Activated CD4-positive, alpha-beta T cell treated with anti-CD3 and anti-CD28 coated beads, Interleukin-2, amount 50 U/mL, for 16 hours (primary cell): ENCODE results near the gene BICC1.
"Not testable (repeated sequence)": the region's sequence is repeated elsewhere in the genome, so short reads cannot be mapped to it uniquely, and the experiment has no call there.

Experiments used
- DNase-seq: peaks from one replicate; pipeline ENCODE4 v3.0.0-alpha.2; 2020

BICC1 gene

DNA sequence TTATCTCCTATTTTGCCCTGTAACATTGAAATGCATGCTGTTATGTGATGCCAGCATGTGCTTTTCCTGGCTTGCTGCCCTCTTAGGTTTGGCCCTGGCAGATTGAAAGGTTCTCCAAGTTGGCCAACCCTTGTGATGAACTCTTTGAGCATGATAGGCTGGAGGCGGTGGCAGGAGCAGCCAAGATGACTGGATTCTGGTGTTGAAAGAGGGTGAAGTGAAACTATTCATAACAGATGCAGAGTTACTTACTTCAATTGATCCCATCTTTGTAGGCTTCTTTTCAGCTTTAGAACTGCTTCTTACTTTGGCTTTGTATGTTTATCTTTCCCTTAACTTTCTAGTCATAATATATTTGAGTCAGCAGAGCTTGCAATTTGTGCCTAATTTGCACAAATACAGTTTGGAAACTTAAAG is 57.6 kb downstream of the BICC1 start:
- no peak for DNase-seq

DNA sequence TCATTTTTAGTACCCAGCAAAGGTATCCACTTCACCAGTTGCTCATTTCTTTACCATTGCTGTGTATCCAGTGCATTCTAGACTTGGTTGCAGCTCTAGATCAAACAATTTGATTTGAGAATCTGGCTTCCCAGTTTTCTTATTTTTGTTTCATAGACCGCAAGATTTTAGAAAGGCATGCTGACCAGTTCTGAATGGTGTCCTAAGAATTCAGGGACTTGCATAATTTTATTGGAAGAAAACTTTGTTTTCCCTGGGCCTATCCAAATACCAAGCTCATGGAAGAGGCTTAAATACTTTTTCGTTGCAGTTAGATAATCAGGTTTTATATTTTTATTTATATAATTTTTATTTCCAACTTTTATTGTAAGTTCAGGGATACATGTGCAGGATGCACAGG is 58.3 kb downstream of the BICC1 start:
- DNase-seq = no peak

DNA sequence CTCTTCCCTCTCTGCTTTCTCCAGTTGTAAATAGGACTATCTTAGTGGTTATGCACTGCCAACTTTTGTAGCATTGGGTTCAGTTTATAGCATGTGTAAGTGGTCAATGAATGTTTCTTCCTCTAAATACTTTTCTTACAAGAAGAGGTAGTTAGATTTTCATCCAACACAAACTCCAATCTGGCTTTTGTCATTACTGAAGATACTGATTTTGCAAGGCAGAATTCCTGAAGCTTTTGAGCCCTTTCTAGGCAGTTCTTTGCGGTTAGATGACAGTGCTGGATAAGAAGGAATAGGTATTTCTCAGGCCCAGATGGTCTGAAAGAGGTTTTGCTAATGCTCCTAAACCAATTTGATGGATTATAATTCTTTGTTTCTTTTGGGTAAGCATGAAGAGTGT is 60.5 kb downstream of the BICC1 start:
- DNase-seq = no peak

DNA sequence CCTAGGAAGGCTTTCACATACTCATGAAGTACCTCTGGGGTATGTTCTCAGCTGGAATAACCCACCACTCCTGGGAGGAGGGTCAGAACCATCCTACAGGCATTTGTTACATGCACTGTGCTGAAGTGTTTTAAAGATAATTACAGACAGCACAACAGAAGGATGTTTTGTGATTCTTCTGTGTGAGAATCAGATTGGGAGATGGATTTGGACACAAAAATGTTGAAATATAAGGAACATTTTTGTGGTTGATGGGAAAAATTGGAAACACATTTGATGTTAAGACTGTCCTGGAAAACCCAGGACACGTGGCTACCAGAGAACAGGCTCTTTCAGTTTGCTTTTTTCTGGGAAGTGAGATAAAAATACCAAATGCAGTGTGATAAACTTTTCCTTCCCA is 61.4 kb downstream of the BICC1 start:
- no peak for DNase-seq

DNA sequence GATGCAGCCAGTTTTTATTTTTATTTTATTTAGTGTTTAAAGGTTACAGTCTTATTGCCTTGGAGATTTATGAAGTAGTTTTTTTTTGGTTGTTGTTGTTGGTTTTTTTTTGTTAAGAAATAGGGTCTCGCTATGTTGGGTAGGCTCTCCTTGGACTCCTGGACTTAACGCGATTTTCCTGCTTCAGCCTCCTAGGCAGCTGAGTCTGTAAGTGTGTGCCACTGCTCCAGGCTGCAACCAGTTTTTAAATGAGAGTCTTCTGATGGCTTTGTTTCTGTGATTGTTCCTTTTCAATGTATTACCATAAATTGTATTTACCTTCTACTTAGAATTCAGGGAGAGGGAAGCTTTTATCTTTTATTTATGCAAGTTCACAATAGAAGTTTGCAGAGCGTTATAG is 62.8 kb downstream of the BICC1 start:
- no peak for DNase-seq

DNA sequence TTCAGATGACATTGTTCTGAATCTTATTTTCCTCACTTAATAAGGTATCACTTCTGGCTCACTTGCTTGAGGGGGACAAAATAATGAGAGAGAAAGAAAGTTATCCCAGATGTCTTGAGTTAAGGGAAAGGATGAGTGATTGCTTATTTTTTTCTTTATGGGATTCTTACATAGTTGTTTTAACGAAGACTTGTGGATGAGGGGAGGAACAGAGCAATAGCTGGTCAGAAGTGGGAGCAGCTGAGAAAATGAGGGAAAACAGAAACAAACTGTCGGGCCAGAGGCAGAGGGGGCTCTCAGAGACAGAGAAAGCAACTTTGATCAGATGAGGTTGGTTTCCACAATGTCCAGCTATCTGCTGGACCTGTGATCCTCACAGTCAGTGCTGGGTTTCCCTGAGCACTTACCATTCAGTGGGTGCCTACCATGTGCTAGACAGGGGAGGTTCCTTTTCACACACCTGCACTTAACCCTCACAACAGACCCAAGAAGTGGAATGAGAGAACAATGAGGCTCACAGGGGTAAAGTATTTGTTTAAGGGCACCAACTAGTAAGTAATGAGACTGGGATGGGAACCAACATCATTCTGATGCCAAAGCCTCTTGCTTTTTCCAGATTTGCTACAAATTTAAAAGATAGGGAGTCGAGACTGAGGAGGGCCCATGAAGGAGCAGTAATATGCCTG is 64.2 kb downstream of the BICC1 start:
- DNase-seq = no peak

DNA sequence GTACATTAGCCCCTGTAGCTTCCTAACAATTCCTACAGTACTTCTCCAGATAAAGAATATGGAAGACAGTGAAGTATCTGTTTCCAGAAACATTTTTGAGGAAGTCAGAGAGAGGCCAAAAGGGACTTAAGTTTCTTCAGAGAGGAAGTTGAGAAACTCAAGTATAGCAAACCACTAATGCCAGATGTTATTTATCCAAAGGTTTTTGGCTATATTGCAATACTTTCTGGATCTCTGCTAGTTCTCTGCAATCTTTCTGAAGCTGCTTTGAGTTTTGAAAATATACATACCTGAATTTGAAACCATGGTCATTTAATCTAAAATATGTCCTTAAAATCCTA is 64.7 kb downstream of the BICC1 start:
- no peak for DNase-seq

DNA sequence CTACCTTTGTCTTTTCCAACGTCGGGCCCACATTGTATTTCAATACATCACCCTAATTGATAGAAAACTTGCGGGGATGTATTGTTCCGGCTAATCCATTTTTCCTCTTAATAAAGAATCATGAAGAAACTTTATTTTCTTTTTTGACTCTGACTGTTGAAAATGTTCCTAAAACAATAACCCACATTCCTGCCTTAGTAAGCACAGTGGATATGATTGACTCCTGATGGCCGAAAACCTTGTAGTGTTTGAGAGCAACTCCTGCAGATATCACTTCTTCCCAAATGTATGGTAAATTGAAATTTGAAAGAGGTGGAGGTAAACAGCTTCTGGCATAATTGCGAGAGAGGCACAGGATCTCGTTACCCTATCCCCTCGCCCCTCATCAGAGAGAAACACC is 65.7 kb downstream of the BICC1 start:
- DNase-seq = no peak

DNA sequence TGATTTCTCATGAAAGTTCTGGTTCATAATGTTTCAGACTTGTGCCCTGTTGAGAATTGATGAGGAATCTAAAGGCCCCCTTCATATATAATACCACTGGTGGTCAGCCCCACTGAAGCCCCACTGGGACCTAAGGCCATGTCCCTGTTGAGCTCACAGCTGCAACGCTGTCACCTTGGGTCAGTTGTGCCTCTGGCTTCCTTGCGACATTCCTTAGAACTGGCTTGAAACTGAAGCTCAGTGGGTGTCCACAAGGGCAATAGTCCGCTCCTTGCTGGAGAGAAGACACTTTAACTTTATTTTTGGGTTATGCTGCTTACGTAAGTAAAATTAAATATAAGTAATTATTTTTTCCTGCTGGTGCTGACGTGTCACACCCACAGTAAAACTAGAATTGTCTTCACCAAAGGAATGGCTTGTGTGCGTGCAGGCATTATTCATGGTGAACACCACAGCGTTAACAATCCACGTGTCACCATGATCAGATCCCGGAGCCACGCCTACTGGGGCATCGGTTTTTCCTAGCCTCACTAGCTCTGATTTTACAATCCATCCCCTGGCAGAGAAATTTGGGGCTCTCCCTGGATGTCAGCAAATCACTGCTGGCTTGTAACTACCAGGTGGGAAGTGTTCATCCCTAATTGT is 66.5 kb downstream of the BICC1 start:
- DNase-seq = no peak

DNA sequence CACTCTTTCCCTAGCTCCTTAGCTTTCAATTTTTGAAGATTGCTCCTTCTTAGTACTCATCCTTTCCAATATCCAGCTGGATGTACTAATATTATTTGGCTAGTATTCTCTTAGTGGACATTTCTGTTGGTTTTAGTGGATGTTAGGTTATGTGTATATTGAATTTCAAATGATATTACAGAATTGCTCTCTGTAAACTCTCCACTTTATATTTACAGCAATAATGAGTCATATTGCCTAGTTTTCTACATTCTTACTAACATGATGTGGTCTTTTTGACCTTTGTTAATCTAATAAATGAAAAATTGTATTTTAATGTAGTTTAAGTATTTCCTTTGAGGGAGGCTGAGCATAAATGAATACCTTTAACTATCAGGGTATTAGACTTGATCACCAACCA is 69.4 kb downstream of the BICC1 start:
- DNase-seq = no peak

DNA sequence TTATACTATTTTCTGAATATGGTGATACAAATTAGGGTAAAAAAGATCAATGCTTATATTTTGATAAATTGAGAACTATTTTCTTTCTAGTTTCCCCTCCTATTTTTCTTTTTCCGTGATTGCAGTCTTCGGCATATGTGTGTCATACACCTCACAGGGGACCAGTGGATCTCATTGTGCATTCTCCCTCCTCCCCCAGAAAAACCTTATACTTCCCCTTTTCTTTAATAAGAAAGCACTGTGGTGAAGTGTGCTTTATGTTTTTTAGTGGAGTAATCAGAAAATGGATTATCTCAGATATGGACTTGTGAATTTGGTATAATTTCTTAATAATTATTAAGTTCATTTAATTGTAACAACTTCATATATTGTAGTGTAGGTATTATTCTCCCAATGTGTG is 72.8 kb downstream of the BICC1 start:
- no peak for DNase-seq

DNA sequence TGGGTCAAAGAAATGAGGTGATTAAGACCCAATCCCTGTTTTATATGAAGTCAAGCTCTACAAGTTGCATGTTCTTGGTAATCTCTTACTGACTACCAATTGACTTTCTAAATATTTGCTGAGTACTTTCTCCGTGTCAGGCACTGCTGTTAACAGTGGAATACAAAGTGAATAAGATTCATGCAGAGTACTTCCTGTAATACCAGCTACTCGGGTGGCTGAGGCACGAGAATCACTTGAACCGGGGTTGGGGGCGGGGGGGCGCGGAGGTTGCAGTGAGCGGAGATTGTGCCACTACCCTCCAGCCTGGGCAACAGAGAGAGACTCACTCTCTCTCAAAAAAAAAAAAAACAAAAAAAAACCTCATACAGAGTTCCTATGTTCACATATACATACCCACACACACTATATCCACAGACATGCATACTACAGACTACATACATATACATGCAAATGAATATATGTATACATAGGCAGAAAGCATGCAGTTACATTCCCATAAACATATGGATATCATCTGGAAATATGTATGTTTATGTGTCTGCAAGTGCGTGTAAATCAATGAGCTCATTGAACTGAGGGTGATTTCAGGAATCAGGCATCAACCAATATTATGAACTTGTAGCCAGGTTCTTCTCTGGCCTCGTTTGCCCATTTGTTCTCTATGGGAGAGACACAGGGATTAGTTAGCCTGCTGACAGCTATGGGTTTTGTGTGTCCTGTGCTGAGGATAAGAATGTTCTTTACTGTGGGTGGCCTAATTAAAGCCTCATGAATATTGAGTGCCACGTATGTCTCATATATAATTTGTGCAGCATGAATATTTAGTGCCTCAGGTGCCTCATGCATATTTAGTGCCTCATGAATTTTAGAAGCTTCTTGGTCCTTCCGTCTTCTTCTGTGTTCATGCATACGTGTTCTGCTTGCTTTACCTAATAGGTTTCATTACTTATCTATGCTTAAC is 73.9 kb downstream of the BICC1 start:
- DNase-seq = no peak

DNA sequence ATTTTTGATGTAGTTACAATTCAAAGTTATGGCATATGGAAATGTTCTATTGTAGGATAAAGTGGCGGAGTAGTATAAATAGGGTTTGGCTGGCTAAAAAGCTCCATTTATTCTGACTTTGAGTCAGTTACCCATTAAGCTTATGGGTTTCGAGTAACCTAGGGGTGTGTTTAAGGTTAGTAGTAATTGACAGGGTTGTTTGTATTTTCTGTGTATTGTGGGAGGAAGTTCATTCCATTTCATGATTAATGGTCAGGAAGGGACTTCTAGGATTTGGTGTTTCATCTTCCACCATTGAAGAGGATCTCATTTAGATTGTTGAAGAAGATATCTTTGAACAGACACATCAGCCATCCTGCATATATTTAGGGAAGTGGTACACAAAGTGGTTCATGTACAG is 75.0 kb downstream of the BICC1 start:
- no peak for DNase-seq

DNA sequence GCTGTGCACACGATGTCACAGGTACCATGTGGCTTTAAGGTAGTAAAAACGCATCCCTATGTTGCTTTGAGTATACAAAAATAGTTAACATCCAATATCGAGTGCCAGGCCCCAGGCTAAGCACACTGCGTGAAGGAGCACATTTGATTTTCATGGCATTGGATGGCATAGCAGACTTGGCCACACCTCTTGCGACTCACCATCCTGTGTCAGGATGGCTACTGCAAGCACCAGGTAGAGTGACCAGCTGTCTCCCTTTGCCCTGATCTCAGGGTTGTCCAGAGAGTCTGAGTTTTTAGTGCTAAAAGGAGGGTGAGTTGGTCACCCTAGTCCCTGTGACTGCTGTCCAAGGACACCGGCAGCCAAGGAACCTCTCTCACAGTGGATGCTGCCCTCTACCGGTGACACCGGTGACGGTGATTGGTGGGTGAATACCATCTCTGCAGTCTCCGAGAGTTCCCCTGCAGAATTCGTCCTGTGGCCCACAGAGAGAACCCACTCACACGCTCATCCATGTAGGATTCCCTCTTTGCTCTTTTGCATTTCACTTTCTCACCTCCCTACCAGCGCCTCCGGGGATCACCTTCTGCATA is 76.1 kb downstream of the BICC1 start:
- no peak for DNase-seq

DNA sequence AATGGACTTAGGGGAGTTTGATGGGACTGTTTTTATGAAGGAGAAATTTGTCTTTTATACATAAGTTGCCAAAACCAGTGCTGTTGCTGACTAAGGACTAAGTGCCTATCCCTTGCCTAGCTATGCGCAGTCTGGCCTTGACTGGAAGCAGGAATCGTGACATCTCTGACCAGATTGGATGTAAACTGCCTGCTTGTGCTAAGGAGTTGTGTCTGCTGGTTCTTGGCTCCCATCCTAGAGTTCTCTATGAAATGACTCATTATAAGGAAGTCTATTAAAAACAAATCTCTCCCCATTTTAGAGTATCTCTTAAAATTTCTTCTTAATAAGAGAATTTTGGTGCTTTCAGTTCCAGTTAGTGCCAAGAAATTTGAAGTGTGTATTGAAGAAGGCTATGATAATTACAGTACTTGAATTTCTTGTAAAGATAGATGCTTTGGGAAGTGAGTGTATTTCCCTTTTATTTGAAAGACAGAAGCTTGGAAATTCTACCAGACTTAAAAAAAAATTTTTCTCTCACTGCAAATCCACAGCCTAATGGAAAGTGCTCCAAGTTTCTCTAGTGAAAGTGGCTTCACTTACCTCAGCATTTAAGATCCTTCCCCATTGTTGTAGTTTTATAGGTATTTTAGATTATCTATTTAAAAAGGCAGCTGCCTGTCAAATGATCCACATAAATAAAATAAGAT is 77.6 kb downstream of the BICC1 start:
- no peak for DNase-seq

DNA sequence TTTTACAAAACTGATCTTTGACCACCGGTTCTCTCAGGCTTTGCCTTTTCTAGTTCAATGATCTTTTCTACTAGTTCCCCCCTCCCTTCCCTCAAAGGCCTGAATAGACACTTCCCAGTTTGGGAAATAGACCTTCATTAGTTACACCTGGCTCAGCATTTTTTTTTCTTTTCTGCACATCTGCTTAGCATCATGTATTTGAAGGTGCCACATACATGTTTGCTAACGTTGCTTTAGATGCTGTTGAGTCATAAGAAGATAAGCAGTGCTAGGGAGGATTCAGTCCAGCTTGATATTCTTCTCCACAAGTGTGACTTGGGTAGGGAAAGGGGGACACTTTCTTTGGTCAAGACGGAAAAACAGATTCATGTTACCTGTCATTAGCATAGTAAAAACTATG is 78.3 kb downstream of the BICC1 start:
- no peak for DNase-seq

DNA sequence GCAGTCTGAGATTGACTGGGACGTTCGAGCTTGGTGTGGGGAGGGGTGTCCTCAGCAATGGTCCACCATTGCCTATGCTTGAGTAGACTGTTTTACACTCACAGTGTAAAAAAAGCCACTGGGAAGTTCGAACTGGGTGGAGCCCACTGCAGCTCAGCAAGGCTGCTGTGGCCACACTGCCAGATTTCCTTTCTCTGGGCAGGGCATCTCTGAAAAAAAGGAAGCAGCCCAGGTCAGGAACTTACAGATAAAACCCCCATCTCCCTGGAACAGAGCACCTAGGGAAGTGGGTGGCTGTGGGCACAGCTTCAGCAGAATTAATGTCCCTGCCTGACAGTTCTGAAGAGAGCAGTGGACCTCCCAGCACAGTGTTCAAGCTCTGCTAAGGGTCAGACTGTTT is 80.3 kb downstream of the BICC1 start:
- DNase-seq = no peak

DNA sequence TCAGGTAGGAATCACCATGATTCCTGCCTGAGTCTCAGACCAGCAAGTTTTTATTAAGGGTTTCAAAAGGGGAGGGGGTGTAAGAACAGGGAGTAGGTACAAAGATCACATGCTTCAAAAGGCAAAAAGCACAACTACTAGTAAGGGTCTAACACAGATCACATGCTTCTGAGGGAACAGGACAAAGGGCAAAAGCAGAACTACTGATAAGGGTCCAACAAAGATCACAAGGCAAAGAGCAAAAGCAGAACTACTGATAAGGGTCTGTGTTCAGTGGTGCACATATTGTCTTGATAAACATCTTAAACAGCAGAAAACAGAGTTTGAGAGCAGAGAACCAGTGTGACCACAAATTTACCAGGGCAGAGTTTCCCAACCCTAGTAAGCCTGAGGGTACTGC is 84.5 kb downstream of the BICC1 start:
- not testable (repeated sequence) for DNase-seq

DNA sequence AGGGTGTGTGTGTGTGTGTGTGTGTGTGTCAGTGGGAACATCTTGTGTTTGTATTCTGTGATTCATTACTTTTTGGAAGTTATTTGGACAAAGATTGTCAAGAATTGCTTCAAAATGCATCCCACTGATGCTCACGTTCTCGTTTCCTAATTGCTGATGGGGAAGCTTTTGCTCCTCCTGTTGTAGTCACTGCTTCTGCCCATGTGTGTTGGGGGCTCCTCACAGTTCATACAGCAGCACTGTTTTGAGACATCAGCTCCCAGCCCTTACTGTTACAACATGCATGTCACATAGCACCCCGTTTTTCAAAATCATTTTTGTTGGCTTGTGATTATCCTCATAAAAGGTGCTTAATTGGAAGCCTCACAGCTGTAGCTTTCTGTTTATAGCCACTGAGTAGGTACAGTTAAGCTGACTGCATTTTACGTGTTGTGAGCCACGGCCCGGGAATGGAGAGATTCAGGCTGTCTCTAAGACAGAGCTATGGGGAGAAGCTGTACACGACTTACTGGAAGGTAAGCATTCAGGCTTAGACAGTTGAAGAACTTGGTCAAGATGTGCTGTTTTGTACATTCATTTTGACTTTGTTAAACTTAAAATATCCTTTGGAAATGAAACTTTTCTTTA is 87.4 kb downstream of the BICC1 start:
- no peak for DNase-seq

DNA sequence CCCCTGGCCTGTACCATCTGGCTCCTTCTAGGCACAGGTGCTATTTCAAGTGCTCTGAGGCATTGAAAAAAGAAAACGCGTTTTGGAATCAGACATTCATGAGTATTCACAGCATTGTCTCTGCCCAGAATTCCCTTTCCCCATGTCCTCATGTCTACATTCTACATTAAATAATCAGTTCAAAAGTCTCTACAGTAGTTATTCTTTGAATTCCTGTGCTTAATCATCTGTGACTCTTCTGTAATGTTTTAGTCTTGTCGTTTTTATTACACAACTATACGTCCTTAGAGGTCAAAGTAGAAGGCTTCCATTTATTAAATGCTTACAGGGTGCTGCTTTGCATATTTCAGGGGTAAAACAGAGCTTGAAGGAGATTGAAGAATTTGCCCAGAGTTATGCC is 95.7 kb downstream of the BICC1 start:
- no peak for DNase-seq

DNA sequence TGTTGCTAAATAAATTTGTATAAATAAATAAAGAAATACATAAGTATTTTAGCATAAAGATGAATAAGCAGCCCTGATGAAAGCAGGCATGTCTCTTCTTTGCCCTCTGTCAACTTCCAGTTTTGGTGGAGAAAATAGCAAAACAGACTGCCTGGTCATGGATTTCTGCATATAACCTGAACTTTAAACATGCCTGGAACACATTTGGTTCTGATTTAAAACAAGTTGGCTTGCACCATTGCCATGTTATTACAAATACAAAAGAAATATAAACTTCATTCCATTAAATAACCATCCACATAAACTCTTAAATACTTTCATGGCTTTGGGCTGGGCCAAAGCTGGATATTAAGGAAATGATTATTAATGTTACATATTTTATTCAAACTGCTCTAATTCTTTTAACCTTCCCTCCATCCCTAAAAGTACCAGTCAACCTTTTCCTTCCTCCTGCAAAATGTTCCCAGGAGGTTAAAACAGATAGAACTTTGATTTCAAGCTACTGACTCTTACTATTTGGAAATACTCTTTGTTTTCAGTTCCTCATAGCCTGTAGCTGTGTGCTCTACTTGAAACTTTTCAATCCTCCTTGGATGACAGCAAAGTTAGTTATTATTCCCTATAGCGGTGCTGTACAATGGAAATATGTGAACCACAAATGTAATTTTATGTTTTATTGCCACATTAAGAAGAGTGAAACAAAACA is 96.3 kb downstream of the BICC1 start:
- no peak for DNase-seq
